Measurements from ENCODE around the gene COL5A1.
A peak's percentile ranks its signal among the peaks of the same experiment; 100 is the strongest.
"Not testable (repeated sequence)": the region's sequence is repeated elsewhere in the genome, so short reads cannot be mapped to it uniquely, and the experiment has no call there.

The COL5A1 gene

DNA sequence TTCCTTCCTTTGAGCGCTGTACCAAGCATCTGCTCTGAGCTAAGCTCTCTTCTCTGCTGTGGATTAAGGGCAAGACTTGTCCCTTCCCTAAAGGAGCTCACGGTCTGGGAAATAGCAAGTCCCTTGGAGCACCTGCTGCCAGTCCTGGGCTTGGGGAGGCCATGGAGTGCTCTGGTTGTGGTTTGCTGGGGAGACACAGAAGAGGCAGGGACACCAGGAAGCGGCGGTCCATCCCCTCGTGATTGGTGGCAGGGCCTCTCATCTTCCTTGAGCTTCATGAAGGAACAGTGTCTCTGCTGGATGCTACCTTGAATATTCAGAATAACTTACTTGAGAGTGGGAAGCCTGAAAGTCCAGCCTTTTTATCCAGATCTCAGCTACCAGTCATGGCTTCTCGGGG lies 35.3 kb downstream of the COL5A1 start:
- DNase-seq (ENCODE audit: low read depth in 2 of 2) = no peak

DNA sequence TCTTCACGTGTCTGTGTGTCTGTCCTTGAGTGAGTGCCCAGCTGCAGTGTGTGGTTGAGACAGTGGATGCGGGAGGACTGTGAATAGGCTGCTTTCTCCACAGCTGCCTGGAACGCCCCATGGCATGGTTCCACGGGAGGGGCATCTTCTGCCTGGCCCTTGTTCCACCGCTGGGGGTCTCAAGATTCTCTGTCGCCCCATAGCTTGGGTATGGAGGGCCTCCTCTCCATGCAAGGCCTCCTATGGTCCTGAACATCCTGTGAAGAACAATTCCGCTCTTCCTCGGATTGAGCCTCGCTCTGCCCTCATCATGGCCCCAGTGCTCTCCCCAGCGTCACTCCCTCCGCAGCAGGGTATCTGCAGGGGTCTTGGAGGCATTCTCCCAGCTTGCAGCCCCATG lies 36.1 kb downstream of the COL5A1 start:
- DNase-seq (ENCODE audit: low read depth in 2 of 2) = no peak

DNA sequence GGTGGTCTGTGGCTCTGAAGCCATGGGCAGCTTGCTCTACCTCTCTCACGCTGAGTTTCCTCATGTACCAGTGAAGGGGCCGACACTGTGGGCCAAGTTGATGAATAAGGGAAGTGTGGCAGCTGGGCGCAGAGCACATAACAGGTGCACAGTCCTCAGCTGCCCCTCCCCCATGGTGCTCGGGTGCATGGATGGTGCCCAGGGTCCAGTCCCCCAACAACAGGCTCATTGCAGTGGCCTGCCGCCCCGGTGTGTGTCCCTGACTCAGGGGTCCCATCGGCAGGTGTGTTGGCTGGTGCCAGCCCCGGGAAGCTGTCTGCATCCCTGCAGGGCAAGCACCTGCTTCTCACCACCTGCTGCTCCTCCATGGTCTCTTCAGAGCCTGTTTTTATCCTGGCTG lies 36.6 kb downstream of the COL5A1 start:
- no peak for DNase-seq (ENCODE audit: low read depth in 2 of 2)

DNA sequence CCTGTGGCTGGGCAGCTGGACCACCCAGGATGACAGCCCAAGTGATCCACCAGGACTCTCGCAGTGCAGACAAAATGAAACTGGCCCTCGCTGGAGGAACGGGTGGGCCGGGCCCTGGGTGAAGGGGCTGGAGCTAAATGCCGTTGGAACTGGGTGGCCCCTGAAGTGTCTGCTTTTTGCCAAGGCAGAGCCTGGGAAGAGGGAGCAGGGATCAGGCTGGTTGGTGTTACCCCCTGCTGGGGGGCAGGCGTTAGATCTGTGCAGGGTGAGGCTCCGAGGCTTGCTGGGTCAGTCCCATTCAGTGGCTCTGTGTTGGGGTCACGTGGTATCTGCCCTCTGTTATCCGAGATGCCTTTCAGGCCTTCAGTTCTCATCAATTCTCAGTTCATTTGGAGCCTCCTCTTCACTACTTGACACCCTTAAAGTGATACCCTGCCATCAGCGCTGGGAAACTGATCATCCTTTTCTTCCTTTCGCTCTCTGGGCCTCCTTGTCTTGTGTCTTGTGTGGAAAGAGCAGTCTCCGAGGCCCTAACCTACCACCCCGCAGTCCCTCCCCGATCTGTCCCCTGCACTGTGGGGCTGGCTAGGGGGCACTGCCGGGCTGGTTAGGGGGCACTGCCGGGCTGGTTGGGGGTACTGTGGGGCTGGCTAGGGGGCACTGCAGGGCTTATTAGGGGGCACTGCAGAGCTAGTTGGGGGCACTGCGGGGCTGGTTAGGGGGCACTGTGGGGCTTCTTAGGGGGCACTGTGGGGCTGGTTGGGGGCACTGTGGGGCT lies 37.3 kb downstream of the COL5A1 start:
- no peak for DNase-seq (ENCODE audit: low read depth in 2 of 2)

DNA sequence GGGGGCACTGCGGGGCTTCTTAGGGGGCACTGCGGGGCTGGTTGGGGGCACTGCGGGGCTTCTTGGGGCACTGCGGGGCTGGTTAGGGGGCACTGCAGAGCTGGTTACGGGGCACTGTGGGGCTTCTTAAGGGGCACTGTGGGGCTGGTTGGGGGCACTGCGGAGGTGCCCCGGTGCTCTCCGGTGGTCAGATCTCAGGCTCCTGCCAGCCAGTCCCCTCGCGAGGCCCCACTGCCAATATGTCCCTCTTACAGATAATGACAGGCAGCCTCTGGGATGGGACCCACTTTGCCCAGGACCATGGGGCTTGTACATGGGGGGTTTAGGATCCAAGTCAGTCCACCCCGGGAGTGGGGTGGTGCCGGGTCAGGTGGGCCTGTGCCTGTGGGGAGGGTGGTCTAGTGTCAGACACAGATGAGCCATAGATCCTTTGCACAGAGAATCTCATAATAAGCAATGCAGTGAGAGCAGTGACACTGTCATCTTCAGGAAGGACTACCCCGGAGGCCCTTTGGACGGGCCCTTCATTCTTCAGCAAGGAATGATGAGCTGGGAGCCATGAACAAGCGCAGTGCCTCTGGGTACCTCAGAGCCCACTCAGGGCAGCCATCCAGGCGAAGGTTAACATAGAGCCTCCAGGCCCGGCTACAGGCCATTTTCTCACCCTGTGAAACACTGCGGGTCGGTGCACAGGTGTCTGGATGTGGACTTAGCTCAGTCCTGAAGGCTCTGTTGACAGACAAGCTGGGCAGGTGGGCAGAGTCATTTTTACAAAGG lies 38.2 kb downstream of the COL5A1 start:
- no peak for DNase-seq (ENCODE audit: low read depth in 2 of 2)

DNA sequence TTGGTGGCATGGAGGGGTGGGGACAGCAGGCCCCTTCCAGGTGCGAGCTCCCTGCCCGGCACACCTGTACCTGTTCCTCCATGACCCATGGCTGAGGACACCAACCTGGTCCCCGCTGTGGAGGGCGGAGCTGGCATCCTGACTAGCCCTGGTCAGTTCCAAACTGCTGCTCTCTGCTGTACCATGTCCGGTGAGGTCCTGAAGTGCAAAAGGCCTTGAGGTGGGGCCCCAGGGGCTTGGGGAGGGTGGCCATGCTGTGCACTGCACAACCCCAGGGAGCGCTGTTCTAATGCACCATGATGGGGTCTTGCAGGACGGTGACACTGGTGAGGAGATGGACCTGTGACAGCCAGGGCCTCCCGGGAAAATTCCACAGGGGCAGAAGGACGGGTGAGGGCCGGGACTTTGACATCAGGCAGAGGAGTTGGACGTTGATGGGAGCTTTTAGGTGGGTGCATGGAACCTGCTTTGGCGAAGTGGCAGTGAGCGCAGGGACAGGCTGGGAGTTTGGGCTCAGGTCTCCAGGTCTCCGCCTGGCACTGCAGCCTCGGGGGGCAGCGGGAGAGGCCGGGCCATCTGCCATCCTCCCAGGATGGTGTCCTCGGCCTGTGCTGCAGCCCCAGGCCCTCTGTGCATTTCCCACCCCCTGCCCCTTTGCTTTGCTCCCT lies 38.9 kb downstream of the COL5A1 start:
- DNase-seq (ENCODE audit: low read depth in 2 of 2) = no peak

DNA sequence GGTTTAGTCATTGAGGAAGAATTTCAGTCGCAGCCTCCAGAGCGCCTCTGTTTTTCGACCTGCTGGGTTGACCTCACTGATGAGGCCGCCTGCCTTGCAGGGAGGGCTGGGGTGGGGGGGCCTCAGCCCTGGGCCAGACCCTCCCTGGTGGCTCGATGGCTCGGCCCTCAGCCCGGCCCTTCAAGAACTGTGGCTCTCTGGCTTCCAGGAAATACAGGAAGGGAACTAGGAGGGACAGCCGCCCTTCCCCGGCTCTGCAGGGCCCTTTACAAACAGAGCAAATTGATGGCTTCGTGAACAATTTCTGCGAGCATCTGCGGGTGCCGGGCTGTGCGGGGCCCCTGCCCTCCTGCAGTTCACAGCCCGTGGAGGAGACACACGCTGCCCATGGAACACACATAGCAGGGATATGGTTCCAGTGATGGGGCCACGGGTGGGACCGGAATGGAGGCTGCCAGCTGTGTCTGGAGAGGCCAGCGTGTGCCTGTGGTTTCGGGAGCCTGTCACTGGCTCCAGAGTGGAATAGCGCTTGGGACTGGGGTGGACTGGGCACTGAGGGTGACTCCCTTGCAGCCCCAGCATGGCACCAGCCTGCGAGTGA lies 39.6 kb downstream of the COL5A1 start:
- DNase-seq (ENCODE audit: low read depth in 2 of 2) = no peak

DNA sequence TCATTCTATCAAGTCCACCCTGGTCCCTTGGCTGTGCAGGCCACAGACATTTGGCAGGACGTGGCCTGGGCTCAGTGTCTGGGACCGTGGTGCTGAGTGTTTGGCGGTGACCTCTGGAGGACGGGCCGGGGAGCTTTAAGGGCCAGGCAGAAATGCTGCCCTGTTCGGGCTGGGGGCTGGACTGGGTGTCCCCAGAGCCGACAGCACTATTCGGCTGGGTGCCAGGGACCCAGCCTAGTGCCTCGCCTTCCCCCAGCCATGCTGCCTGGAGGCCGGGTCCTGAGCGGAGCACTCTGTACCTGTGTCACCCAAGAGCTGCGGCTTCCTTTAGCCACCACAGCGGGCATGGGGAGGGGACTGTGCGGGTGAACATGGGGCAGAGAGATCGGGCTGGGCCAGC lies 40.4 kb downstream of the COL5A1 start:
- no peak for DNase-seq (ENCODE audit: low read depth in 2 of 2)

DNA sequence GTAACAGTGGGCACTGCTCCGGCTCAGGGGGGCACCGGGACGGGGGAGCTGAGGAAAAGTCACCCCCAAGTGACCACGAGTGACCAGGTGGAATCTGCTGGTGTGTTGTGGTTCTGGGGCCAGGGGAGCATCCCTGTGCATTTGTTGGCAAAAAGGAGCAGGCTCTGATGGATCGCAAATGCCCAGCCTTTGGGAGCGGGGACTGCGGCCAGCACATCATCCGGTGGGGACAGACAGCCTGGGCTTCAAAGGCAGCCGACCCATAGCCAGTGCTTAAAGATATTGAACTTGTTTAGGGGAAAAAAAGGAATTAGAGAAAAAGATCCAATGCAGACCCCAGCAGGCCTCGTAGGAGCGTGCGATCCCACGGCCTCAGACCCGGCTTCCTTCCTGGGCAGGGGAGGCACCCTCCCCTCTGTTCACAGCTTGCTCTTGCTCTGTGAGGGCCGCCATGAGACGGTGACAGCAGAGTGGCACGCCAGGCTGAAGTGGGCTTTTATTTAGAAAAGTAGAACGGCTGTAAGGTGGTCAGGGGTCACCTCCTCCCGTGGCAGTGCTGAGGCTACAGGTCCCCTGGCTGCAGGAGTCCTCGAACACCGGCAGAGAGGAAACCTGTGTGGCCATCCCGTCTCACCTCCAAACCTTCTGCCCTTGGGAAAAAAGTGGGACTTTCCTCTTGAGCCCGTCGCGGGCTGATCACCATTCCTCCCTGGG lies 41.2 kb downstream of the COL5A1 start:
- DNase-seq (ENCODE audit: low read depth in 2 of 2) = no peak

DNA sequence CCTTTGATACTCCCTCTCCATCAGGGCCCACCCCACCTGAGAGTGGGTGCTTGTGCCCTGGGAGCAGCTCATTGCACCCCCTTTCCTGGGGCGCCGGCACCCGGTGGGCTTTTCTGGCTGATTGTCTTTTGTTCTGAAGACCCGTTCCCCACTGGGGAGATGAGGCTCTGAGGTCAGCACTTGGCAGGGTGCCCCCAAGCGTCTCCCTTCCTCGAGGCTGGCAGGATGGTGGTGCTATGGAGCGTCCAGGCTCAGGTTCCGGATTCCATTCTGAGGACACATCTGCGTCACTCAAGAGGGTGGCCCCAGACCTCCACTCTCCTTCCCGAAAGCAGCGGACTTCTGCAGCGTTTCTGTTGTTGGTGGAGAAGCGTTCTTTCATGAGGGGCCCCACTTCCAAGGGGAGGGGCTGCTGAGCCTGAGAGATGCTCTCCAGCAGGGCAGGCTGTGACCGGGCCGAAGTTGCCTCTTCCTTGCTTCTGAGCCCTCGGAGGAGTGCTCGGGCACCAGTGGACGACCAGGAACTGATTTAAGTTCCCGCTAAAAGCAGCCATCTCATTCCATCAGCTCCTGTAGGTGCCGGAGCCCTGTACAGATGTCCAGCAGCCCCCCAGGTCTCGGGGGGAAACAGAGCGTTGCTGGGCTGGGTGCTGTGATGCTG lies 42.2 kb downstream of the COL5A1 start:
- no peak for DNase-seq (ENCODE audit: low read depth in 2 of 2)

DNA sequence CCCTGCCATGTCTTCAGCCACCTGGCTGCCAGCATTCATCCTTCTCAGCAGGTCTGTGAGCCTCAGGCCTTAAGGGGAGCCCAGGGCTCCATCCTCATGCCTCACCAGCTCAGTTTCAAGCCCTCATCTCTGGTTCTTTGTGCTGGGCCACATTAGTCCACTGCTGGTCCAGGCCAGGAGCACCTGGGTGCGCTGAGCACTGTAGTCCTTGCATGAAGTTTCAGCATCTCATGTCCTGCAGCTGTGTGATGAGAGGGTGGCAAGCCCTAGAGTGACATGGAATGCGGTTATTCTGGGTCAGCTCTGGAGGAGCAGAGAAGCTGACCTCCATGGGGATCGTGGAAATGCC lies 42.7 kb downstream of the COL5A1 start:
- DNase-seq (ENCODE audit: low read depth in 2 of 2) = no peak

DNA sequence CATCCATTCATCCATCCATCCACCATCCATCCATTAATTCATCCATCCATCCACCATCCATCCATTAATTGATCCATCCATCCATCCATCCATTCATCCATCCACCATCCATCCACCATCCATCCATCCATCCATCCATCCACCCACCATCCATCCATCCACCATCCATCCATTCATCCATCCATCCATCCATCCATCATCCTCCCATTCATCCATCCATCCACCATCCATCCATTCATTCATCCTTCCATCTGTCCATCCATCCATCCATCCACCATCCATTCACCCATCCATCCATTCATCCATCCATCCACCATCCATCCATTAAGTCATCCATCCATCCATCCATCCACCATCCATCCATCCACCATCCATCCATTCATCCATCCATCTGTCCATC lies 43.3 kb downstream of the COL5A1 start:
- not testable (repeated sequence) for DNase-seq (ENCODE audit: low read depth in 2 of 2)

DNA sequence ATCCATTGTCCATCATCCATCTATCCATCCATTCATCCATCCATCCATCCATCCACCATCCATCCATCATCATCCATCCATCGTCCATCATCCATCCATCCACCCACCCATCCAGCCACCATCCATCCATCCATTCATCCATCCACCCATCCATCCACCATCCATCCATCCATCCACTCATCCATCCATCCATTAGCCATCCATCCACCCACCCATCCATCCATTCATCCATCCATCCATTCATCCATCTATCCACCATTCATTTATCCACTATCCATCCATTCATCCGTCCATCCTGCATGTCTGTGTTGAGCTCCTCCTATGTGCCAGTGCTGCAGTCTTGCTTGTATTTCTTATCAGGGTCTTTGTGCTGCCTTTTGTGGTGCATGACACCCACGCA lies 44.2 kb downstream of the COL5A1 start:
- no peak for DNase-seq (ENCODE audit: low read depth in 2 of 2)

DNA sequence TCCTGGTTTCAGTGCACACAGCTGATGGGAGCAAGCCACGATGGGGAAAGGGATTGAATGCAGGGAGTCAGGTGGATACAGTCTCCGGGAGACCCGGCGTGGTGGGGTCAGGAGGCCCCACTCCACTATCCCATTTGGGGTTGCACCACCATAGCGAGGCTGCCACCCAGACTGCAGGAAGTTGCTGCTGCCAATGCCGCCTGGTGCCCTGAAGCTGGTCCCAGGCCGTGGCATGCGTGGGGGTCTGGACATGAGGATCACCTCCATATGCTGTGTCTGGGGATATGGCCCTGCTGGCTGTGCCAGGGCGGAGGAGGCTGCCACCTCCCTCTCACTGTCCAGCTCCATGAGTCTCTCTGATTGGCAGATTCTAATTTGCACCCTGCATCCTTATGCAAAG lies 45.3 kb downstream of the COL5A1 start:
- DNase-seq (ENCODE audit: low read depth in 2 of 2) = no peak

DNA sequence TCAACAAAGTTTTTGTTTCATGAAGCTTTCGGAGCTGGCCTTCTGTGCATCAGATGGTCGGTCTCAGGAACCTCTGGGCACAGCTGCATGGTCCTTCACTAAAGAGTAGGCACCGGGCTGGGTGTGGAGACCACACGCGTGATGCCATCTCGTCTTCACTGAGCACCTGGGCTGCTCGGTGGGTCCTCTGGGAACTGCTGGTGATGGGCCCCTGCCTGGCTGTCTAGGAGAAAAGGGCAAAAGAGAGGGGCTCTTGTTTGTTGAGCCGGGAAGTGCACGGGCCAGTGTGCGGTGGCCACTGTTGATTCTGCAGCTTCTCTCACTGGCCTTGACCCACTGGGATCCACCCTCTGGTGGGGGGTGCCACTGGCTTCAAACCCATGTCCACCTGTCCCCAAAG lies 46.0 kb downstream of the COL5A1 start:
- no peak for DNase-seq (ENCODE audit: low read depth in 2 of 2)

DNA sequence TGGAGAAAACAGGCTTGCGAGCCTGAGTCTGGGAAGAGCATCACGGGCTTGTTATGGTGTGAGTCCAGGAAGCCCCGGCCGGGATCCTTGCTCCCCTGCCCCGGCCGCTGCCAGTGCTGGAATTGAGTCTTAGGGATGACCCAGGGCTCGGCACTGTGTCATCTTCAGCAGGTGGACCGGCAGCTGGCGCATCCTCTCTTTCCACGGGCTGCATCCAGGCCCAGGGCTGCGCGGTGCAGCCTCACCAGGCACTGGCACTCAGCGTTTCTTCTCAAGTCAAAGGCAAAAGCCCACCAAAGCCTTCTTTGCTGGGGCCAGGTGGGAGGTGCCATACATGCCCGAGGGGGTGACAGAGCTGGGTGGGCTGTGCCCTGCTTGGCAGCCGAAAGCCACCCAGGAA lies 46.6 kb downstream of the COL5A1 start:
- no peak for DNase-seq (ENCODE audit: low read depth in 2 of 2)

DNA sequence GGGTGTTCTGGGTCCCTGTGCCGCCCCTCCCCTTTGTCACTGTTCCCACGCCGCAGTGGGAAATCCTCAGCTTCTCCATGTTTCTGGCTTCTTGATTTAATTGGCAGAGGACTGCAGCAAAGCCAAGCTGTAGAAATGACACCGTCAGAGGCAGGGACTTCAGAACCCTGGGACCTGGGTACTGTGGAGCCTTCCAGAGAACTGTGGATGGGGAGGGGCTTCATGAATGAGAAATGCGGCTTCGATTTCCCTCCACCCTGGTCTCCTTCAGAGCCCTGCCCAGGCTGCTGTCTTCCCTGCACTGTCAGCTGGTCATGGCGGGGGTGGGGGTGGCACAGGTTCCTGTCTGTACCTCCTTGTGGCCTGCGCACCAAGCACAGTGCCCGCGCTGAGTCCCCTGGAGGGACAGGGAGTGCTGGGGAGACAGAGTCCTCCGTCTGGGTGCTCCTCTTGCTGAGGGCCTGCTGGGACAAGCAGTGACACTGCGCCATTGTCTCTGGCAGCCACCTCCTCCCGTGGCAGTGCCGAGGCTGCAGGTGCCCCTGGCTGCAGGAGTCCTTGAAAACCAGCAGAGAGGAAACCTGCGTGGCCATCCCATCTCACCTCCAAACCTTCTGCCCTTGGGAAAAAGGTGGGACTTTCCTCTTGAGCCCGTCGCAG lies 47.2 kb downstream of the COL5A1 start:
- no peak for DNase-seq (ENCODE audit: low read depth in 2 of 2)

DNA sequence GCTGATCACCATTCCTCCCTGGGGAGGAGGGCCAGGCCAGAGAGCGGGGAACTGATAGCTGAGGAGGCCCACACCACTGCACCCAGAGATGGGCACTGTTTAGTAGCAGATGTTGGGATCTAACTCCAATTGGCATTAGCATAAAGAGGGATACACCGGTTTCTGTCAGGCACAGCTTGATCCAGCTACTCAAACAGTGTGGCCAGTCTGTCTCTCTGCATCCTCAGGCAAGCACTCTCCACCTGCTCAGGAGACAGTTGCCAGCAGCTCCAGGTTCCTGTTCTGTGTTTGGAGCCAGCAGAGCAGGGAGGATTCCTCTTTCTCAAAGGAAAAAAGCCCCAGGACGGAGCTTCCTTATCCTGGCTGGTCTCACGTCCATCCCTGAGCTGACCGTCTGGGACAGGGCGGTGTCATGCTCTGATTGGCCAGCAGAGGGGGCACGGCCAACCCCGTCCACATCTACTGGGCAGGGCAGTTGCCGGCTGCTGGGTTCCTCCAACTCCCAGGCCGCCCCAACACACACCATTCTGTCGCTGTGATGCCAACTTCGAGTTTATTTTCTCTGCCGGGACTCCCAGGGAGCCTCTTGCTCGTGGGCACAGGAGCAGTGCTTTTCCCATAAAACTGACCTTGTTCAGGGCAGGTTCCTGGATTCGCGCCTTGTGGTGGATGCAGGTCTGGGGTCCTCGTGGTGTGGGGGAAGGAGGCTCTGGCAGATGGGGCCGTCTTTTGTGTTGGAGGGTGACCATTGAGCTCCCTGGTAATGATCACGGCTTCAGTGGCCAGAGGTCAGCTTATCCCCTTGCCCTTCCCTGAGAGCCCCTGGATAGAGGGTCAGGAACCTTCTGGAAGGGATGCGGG lies 47.9 kb downstream of the COL5A1 start:
- peak in 1 of 2 donors; percentile 7 for DNase-seq (ENCODE audit: low read depth in 2 of 2)

DNA sequence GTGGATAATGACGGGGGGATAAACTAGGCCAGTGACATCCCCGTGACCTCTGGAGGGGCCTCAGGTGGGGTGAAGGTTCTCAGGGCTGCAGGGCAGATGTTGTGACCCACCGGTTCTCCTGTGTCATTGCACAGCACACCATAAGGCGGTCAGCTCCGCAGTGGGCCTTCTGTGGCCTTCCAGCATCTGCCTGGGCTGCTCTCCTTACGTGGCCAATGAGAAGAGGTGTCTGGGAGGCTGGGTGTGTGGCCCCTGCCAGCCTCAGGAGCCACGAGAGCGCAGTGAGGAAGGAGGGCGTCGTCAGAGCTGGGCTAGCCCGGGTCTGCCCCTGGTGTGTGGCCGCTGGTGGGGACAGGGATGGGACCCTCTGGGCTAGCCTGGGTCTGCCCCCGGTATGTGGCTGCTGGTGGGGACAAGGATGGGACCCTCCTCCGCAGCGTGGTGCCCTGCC lies 48.7 kb downstream of the COL5A1 start:
- no peak for DNase-seq (ENCODE audit: low read depth in 2 of 2)
